IPS-18a (cell line): ENCODE data around the gene CFAP61.

Experiments used
- H3K27ac ChIP-seq: one replicate; pipeline ENCODE4 v1.5.1; 2013; ENCODE audit warnings: low read length
- H3K27me3 ChIP-seq: one replicate; pipeline ENCODE4 v1.6.1; 2013; ENCODE audit warnings: mild to moderate bottlenecking, low read length; ENCODE audit not compliant: control insufficient read depth, insufficient read depth
- H3K36me3 ChIP-seq: one replicate; pipeline ENCODE4 v1.6.1; 2013; ENCODE audit warnings: low read depth, low read length; ENCODE audit not compliant: control insufficient read depth
- H3K4me1 ChIP-seq: one replicate; pipeline ENCODE4 v1.6.1; 2013; ENCODE audit warnings: low read depth, low read length; ENCODE audit not compliant: control insufficient read depth
- H3K4me3 ChIP-seq: one replicate; pipeline ENCODE4 v1.5.1; 2013; ENCODE audit warnings: low read length
- H3K9ac ChIP-seq: one replicate; pipeline ENCODE4 v1.6.1; 2013; ENCODE audit warnings: mild to moderate bottlenecking, low read length, moderate library complexity
- H3K9me3 ChIP-seq: one replicate; pipeline ENCODE4 v1.6.1; 2013; ENCODE audit warnings: low read depth, low read length; ENCODE audit not compliant: control insufficient read depth

CFAP61 gene

DNA sequence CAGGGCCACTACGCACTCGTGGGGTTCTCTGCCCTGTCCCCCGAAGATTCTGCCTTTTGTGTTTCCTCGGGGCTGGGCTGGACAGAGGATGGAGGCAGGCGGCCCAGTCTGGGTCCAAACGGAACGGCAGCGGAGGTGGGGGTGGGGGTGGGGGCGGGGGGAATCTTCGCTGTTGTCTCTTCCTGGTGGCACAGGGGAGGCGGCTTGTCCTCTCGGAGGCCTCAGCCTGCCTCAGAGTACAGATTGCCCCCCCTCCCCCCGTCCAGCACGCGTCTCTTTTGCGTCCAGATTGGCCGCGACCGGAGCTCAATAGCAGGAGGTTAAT, 314.2 kb downstream of the CFAP61 start:
- Histone ChIP-seq H3K27me3 (peaks cover 93% of the 10 kb centered on the region), H3K36me3 (no peaks in the 10 kb centered on the region), H3K4me3 (peak overlapping the region; percentile 53), H3K27ac (no peak overlapping the region), H3K4me1 (peaks cover 27% of the 10 kb centered on the region), H3K9me3 (no peaks in the 10 kb centered on the region), H3K9ac (peak overlapping the region; percentile 36)

- no peak overlapping the region for H3K27ac ChIP-seq
- H3K36me3 ChIP-seq = no peaks in the 10 kb centered on the region
- no peaks in the 10 kb centered on the region for H3K9me3 ChIP-seq
- peaks cover 32% of the 10 kb centered on the region for H3K4me1 ChIP-seq
- peak overlapping the region; percentile 39 for H3K4me3 ChIP-seq
- H3K27me3 ChIP-seq = peaks cover 93% of the 10 kb centered on the region
- H3K9ac ChIP-seq = peak overlapping the region; percentile 36
Observed at GRCh38 chr20:20366876-20367574, 314.7 kb downstream of the CFAP61 start.

- no peak within 1 kb of the TSS for H3K27ac ChIP-seq
- peak within 1 kb of the TSS; percentile 36 for H3K9ac ChIP-seq
- peaks cover 40% of the 10 kb centered on the region for H3K4me1 ChIP-seq
- H3K4me3 ChIP-seq = peak within 1 kb of the TSS; percentile 64
- H3K36me3 ChIP-seq = no peaks in the 10 kb centered on the region
- H3K27me3 ChIP-seq = peaks cover 93% of the 10 kb centered on the region
- H3K9me3 ChIP-seq = no peaks in the 10 kb centered on the region
Observed at GRCh38 chr20:20367575-20368417, 315.5 kb downstream of the CFAP61 start, which contains the start of gene INSM1. Gene INSM1 (plus strand): TSS chr20:20368104. CDS start chr20:20368268, 164 bp downstream.

DNA sequence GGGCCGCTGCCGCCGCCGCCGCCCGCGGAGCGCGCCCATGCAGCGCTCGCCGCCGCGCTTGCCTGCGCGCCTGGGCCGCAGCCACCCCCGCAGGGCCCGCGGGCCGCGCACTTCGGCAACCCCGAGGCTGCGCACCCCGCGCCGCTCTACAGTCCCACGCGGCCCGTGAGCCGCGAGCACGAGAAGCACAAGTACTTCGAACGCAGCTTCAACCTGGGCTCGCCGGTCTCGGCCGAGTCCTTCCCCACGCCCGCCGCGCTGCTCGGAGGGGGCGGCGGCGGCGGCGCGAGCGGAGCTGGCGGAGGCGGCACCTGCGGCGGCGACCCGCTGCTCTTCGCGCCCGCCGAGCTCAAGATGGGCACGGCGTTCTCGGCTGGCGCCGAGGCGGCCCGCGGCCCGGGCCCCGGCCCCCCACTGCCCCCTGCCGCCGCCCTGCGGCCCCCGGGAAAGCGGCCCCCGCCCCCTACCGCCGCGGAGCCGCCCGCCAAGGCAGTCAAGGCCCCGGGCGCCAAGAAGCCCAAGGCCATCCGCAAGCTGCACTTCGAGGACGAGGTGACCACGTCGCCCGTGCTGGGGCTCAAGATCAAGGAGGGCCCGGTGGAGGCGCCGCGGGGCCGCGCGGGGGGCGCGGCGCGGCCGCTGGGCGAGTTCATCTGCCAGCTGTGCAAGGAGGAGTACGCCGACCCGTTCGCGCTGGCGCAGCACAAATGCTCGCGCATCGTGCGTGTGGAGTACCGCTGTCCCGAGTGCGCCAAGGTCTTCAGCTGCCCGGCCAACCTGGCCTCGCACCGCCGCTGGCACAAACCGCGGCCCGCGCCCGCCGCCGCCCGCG, 316.3 kb downstream of the CFAP61 start:
- Histone ChIP-seq H3K27me3 (peaks cover 93% of the 10 kb centered on the region), H3K27ac (no peak overlapping the region)

DNA sequence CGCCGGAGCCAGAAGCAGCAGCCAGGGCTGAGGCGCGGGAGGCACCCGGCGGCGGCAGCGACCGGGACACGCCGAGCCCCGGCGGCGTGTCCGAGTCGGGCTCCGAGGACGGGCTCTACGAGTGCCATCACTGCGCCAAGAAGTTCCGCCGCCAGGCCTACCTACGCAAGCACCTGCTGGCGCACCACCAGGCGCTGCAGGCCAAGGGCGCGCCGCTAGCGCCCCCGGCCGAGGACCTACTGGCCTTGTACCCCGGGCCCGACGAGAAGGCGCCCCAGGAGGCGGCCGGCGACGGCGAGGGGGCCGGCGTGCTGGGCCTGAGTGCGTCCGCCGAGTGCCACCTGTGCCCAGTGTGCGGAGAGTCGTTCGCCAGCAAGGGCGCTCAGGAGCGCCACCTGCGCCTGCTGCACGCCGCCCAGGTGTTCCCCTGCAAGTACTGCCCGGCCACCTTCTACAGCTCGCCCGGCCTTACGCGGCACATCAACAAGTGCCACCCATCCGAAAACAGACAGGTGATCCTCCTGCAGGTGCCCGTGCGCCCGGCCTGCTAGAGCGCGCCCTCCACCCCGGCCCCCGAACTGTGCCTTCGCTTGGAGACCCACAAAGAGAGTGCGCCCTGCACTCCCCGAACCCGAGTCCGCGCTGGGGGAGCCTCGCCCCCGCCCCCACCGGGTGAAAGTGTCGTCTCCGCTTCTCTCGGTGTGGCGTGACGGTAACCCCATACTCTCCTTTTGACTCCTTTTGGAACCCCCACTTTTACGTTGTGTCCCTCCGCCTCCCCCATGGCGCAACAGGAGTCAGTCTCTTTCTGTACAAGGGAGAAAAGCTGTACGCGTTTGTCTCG, 317.1 kb downstream of the CFAP61 start:
- peaks cover 93% of the 10 kb centered on the region for H3K27me3 ChIP-seq
- H3K4me1 ChIP-seq = peaks cover 43% of the 10 kb centered on the region
- peak overlapping the region; percentile 64 for H3K4me3 ChIP-seq
- no peak overlapping the region for H3K27ac ChIP-seq
- no peaks in the 10 kb centered on the region for H3K36me3 ChIP-seq
- H3K9ac ChIP-seq = peak overlapping the region; percentile 32
- H3K9me3 ChIP-seq = no peaks in the 10 kb centered on the region

More for the DNA sequence above, 316.3 kb downstream of the CFAP61 start:
- Histone ChIP-seq H3K9me3 (no peaks in the 10 kb centered on the region), H3K36me3 (no peaks in the 10 kb centered on the region), H3K4me1 (peaks cover 43% of the 10 kb centered on the region), H3K4me3 (peak overlapping the region; percentile 64), H3K9ac (no peak overlapping the region)

GRCh38 chr20:20370094-20370575, 317.8 kb downstream of the CFAP61 start:
- peak overlapping the region; percentile 64 for H3K4me3 ChIP-seq
- H3K27me3 ChIP-seq = peaks cover 93% of the 10 kb centered on the region
- H3K27ac ChIP-seq = no peak overlapping the region
- peaks cover 43% of the 10 kb centered on the region for H3K4me1 ChIP-seq
- peak overlapping the region; percentile 32 for H3K9ac ChIP-seq
- H3K9me3 ChIP-seq = no peaks in the 10 kb centered on the region
- no peaks in the 10 kb centered on the region for H3K36me3 ChIP-seq

DNA sequence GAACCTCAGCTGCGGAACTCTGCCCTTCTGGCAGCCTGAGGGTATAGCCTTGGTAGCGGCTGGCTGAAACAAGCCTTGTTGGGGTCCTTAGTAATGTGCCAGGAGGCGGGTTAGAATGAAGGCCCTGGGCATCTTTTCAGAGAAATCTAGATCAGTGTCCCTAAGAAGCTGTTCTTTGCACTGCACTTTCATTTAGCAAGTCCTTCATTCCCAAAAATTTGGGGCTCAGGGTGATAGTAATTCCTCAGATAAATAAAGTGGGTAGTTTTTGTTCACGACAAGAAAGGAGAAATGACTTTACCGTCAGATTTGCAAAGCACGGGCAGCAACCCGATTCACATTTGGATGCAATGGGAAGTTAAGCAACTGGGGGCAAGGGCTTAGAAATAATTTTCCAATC, 318.8 kb downstream of the CFAP61 start:
- H3K9ac ChIP-seq = no peak overlapping the region
- no peak overlapping the region for H3K27ac ChIP-seq
- H3K9me3 ChIP-seq = no peaks in the 10 kb centered on the region
- peaks cover 35% of the 10 kb centered on the region for H3K4me1 ChIP-seq
- peaks cover 85% of the 10 kb centered on the region for H3K27me3 ChIP-seq
- no peaks in the 10 kb centered on the region for H3K36me3 ChIP-seq
- peak overlapping the region; percentile 39 for H3K4me3 ChIP-seq

DNA sequence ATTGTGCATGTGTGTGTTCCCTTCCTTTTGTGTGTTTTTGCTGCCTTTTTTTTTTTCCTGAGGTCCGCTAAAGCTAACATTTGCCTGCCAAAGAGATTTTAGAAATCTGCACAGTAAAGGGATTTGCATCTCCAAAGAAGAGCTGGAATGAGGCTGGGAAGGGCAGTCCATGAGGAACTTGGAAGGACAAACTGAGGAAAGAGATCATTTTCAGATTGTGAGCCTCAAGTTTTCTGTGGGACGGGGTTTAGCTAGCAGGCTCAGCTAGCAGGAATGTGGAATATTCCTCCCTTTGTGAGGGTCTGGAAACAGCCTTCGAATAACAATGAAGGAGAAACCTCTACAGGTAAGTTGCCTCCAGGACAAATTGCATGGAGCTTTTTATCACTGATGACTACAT, 319.3 kb downstream of the CFAP61 start:
- H3K36me3 ChIP-seq = no peaks in the 10 kb centered on the region
- H3K9ac ChIP-seq = peak overlapping the region; percentile 29
- H3K27me3 ChIP-seq = peaks cover 79% of the 10 kb centered on the region
- H3K9me3 ChIP-seq = no peaks in the 10 kb centered on the region
- no peak overlapping the region for H3K27ac ChIP-seq
- peaks cover 32% of the 10 kb centered on the region for H3K4me1 ChIP-seq
- peak overlapping the region; percentile 39 for H3K4me3 ChIP-seq

DNA sequence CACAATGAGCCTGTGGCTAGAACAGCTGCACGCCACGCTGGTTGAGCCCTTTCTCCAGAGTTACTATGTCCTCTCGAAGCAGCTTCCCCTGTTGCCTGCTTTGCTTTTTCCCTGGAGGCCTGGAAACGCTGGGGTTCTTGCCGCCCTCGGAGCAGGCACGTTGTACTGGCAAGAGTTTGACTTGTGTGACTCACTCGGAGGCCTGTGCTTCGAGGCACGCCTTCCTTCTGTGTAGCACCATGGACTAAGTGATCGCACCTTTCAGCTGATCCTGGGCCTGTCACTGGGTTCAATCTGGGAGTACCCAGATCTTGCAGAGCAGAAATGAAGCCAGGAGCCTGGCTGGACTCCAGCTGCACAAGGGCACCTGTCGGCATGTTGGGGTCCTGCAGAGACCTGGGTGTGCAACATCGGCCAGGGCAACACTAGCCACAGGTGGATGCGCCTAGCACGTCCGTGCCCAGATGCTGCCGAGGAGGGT, 320.8 kb downstream of the CFAP61 start:
- H3K4me3 ChIP-seq = no peak overlapping the region
- no peak overlapping the region for H3K9ac ChIP-seq
- H3K27me3 ChIP-seq = peaks cover 69% of the 10 kb centered on the region
- no peak overlapping the region for H3K27ac ChIP-seq
- no peaks in the 10 kb centered on the region for H3K9me3 ChIP-seq
- H3K36me3 ChIP-seq = no peaks in the 10 kb centered on the region
- H3K4me1 ChIP-seq = peaks cover 32% of the 10 kb centered on the region

DNA sequence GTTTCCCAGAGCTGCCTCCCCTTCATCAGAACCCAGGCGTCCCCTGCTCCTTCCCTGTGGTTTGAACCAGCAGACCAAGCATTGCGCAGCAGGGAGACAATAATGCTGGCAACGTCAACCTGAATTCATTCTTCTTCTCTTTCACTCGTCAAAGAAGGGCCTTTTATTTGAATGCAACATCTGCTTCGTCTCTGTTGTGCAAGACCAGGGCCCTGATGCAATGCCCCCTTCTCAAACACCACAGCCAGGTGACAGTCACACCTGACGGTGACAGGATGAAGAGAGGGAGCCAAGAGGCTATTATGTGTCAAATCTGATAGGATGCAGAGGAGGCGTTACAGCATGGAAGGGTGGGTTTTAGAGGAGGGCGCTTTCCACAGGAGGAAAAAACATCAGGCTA, 323.5 kb downstream of the CFAP61 start:
- H3K9ac ChIP-seq = no peak overlapping the region
- no peaks in the 10 kb centered on the region for H3K9me3 ChIP-seq
- H3K4me1 ChIP-seq = peaks cover 22% of the 10 kb centered on the region
- no peaks in the 10 kb centered on the region for H3K36me3 ChIP-seq
- no peak overlapping the region for H3K4me3 ChIP-seq
- H3K27me3 ChIP-seq = peaks cover 44% of the 10 kb centered on the region
- H3K27ac ChIP-seq = no peak overlapping the region
